PC-9 (cell line): ENCODE results near the gene SGMS2. TPM values are rescaled to one million over a fixed set of nuclear protein-coding genes. Genes with fewer than 3 reads are reported as not detected.

Experiments used
- BruUV-seq: library from RNA; stranded (reverse); fragments of 400-500 nt; replicated peaks from 2 replicates; lab custom pipeline; 2021; lab: Mats Ljungman, UMichigan
- CTCF ChIA-PET: fragments of 300-600 bp; sonication (Branson Sonifier 250); formaldehyde crosslinking; loops from one replicate; lab custom pipeline; 2022; ENCODE audit warnings: antibody characterized with exemption; lab: Charles Lee
- POLR2A ChIA-PET: fragments of 300-600 bp; sonication (Branson Sonifier 250); formaldehyde crosslinking; loops from one replicate; lab custom pipeline; 2022; ENCODE audit warnings: antibody characterized with exemption; ENCODE audit not compliant: unreplicated experiment; lab: Charles Lee
- DNase-seq, 2 experiments: peaks; one replicate each; pipeline versions ENCODE4 v3.0.0 to v3.0.0-alpha.2; 2015 to 2022; ENCODE audit warnings: mixed read lengths in 1 of 2
- H2AFZ ChIP-seq: fragments of 200-600 bp; sonication (generic); 2 replicates; pipeline ENCODE4 v1.8.1; 2017; ENCODE audit warnings: antibody characterized with exemption
- H3F3A ChIP-seq: fragments of 200-600 bp; sonication (generic); 2 replicates; pipeline ENCODE4 v1.8.1; 2017; ENCODE audit warnings: antibody characterized with exemption, mild to moderate bottlenecking, low read depth; ENCODE audit not compliant: insufficient read depth
- H3K27ac ChIP-seq: fragments of 200-600 bp; sonication (generic); 2 replicates; pipeline ENCODE4 v1.6.1; 2016; ENCODE audit warnings: mixed run types
- H3K27me3 ChIP-seq: fragments of 200-600 bp; sonication (generic); 2 replicates; pipeline ENCODE4 v1.6.1; 2016; ENCODE audit warnings: low read depth, mixed run types; ENCODE audit not compliant: insufficient read depth
- H3K36me3 ChIP-seq: fragments of 200-600 bp; sonication (generic); 2 replicates; pipeline ENCODE4 v1.6.1; 2016; ENCODE audit warnings: low read depth, mixed run types
- H3K4me1 ChIP-seq: fragments of 200-600 bp; sonication (generic); replicated peaks from 2 replicates; pipeline ENCODE4 v1.6.1; 2016; ENCODE audit warnings: mixed run types; ENCODE audit not compliant: insufficient read depth
- H3K4me2 ChIP-seq: fragments of 200-600 bp; sonication (generic); 2 replicates; pipeline ENCODE4 v1.6.1; 2017; ENCODE audit warnings: mixed run types
- H3K4me3 ChIP-seq: fragments of 200-600 bp; sonication (generic); 2 replicates; pipeline ENCODE4 v1.6.1; 2016; ENCODE audit warnings: mixed run types
- H3K79me2 ChIP-seq: fragments of 200-600 bp; sonication (generic); 2 replicates; pipeline ENCODE4 v1.6.1; 2017; ENCODE audit warnings: low read depth, mixed run types
- H3K9me2 ChIP-seq: fragments of 200-600 bp; sonication (generic); 2 replicates; pipeline ENCODE4 v1.8.1; 2017; ENCODE audit warnings: mild to moderate bottlenecking; ENCODE audit not compliant: insufficient read depth
- H3K9me3 ChIP-seq: fragments of 200-600 bp; sonication (generic); 2 replicates; pipeline ENCODE4 v1.8.1; 2016; ENCODE audit warnings: low read depth; ENCODE audit not compliant: insufficient read depth
- H4K20me1 ChIP-seq: fragments of 200-600 bp; sonication (generic); 2 replicates; pipeline ENCODE4 v1.8.1; 2017; ENCODE audit not compliant: insufficient read depth
- CTCF ChIP-seq: fragments of 200-600 bp; sonication (generic); conservative IDR thresholded peaks from 2 replicates; pipeline ENCODE4 v1.6.1; 2017; ENCODE audit warnings: mixed run types, antibody characterized with exemption, mild to moderate bottlenecking, moderate library complexity
- EZH2 ChIP-seq: fragments of 200-600 bp; sonication (generic); IDR thresholded peaks from 2 replicates; pipeline ENCODE4 v1.8.0; 2017; ENCODE audit warnings: antibody characterized with exemption, low read depth
- intact Hi-C: fragments of 100-400 bp; cut with micrococcal nuclease; formaldehyde crosslinking; loops from one replicate; pipeline ENCODE4 v1.10.0; 2022; ENCODE audit not compliant: unreplicated experiment
- total RNA-seq: library from RNA; stranded (reverse); gene quantifications from 2 replicates; pipeline ENCODE4 v1.2.3, GENCODE V29; 2021

The SGMS2 gene
- total RNA-seq, 1 experiment from 2014 or later: 17.0 TPM

GRCh38 chr4:107815158-107815557, 9.6 kb upstream of the SGMS2 start:
- Histone ChIP-seq H3K4me3 (no peak overlapping the region), H3K9me3 (no peaks in the 10 kb centered on the region), H3K79me2 (no peaks in the 10 kb centered on the region), H3F3A (no peaks in the 10 kb centered on the region), H3K4me2 (no peak overlapping the region), H4K20me1 (no peaks in the 10 kb centered on the region), H3K36me3 (no peaks in the 10 kb centered on the region), H3K27me3 (no peaks in the 10 kb centered on the region), H3K9me2 (no peaks in the 10 kb centered on the region), H2AFZ (no peak overlapping the region), H3K4me1 (peaks cover 11% of the 10 kb centered on the region), H3K27ac (no peak overlapping the region)
- CTCF ChIA-PET: no interaction called here
- TF ChIP-seq EZH2: no peak
- TF ChIP-seq CTCF: no peak
- no TSS peak for BruUV-seq
- intact Hi-C loops: no loop called here
- no peak for DNase-seq
- POLR2A ChIA-PET: no interaction called here

- Histone ChIP-seq H3K36me3 (no peaks in the 10 kb centered on the region), H3K9me3 (no peaks in the 10 kb centered on the region), H3K27ac (0 out of 2 replicates have a peak overlapping the region, but pooled peaks have one; percentile 29), H3K9me2 (no peaks in the 10 kb centered on the region), H3K79me2 (no peaks in the 10 kb centered on the region), H2AFZ (no peak overlapping the region), H3K4me2 (0 out of 2 replicates have a peak overlapping the region, but pooled peaks have one; percentile 13), H3K27me3 (no peaks in the 10 kb centered on the region), H3F3A (peaks cover 8% of the 10 kb centered on the region; the same call in 1 of the 2 replicates), H4K20me1 (no peaks in the 10 kb centered on the region), H3K4me1 (peaks cover 17% of the 10 kb centered on the region), H3K4me3 (no peak overlapping the region)
- TF ChIP-seq CTCF (no peak), EZH2 (no peak)
- intact Hi-C loops: no loop called here
- POLR2A ChIA-PET: no interaction called here
- peak; percentile 2 to 65 for DNase-seq
- CTCF ChIA-PET: no interaction called here
- no TSS peak for BruUV-seq
These were observed 6.3 kb upstream of the SGMS2 start for GRCh38 chr4:107818301-107818910.

GRCh38 chr4:107823870-107824349, 822 bp upstream of the SGMS2 start:
- no peak for DNase-seq
- Histone ChIP-seq H3K4me3 (peak overlapping the region; percentile 69), H3F3A (peaks cover 18% of the 10 kb centered on the region; the same call in 1 of the 2 replicates), H3K79me2 (peaks cover 8% of the 10 kb centered on the region), H2AFZ (peak overlapping the region; percentile 70; the same call in 1 of the 2 replicates), H3K9me2 (no peaks in the 10 kb centered on the region), H3K9me3 (no peaks in the 10 kb centered on the region), H4K20me1 (no peaks in the 10 kb centered on the region), H3K27ac (peak overlapping the region; percentile 96), H3K27me3 (no peaks in the 10 kb centered on the region), H3K36me3 (no peaks in the 10 kb centered on the region), H3K4me1 (peaks cover 25% of the 10 kb centered on the region), H3K4me2 (peak overlapping the region; percentile 87)
- intact Hi-C loops: loop anchor here (1.0 to 5.0 kb wide), 5 partner anchors 67 to 165 kb away; partner anchors contain the start of genes HADH and PAPSS1
- ChIA-PET POLR2A (interaction anchor here (0.6 to 0.7 kb wide), 4 partner anchors 73 to 1735 kb away, joined by 3 to 5 read pairs (median 4); no protein-coding TSS in a partner anchor), CTCF (no interaction called here)
- TF ChIP-seq EZH2 (no peak), CTCF (no peak)
- TSS peak; percentile 80 for BruUV-seq
